Stimulated activated CD4-positive, alpha-beta T cell treated with anti-CD3 and anti-CD28 coated beads, Interleukin-4, amount 100 ng/mL, for 48 hours (primary cell): Measurements from ENCODE around the gene TXNDC8.
"Not testable (repeated sequence)": the region's sequence is repeated elsewhere in the genome, so short reads cannot be mapped to it uniquely, and the experiment has no call there.

ENCODE experiments used
- DNase-seq, 2 donors: peaks; one replicate each; pipeline ENCODE4 v3.0.0-alpha.2; 2020; ENCODE audit warnings: low read depth in 2 of 2

The TXNDC8 gene

GRCh38 chr9:110337727-110338126 lies at the start of gene TXNDC8:
Gene TXNDC8, minus strand, starts transcription at chr9:110337863.
- no peak for DNase-seq

GRCh38 chr9:110383491-110383890 lies 45.8 kb upstream of the TXNDC8 start:
- DNase-seq, result no peak

GRCh38 chr9:110382731-110383130 lies 45.1 kb upstream of the TXNDC8 start:
- no peak for DNase-seq

GRCh38 chr9:110371411-110372007 lies 33.8 kb upstream of the TXNDC8 start:
- no peak for DNase-seq

- no peak for DNase-seq
Observed at GRCh38 chr9:110370315-110370714, 32.7 kb upstream of the TXNDC8 start.

- DNase-seq, result no peak
Observed at GRCh38 chr9:110364451-110364850, 26.8 kb upstream of the TXNDC8 start.

GRCh38 chr9:110358992-110359391 lies 21.3 kb upstream of the TXNDC8 start:
- not testable (repeated sequence) for DNase-seq

GRCh38 chr9:110357505-110357904 lies 19.8 kb upstream of the TXNDC8 start:
- DNase-seq, result no peak

GRCh38 chr9:110356639-110357395 lies 19.2 kb upstream of the TXNDC8 start:
- no peak for DNase-seq

GRCh38 chr9:110355911-110356310 lies 18.2 kb upstream of the TXNDC8 start:
- no peak for DNase-seq

- no peak for DNase-seq
Observed at GRCh38 chr9:110351009-110351467, 13.4 kb upstream of the TXNDC8 start.

GRCh38 chr9:110346325-110346724 lies 8.7 kb upstream of the TXNDC8 start:
- DNase-seq, result no peak

GRCh38 chr9:110344821-110345220 lies 7.2 kb upstream of the TXNDC8 start:
- DNase-seq, result no peak

GRCh38 chr9:110343551-110343950 lies 5.9 kb upstream of the TXNDC8 start:
- no peak for DNase-seq

GRCh38 chr9:110340306-110340705 lies 2.6 kb upstream of the TXNDC8 start:
- no peak for DNase-seq

GRCh38 chr9:110338143-110338542 lies 480 bp upstream of the TXNDC8 start:
- no peak for DNase-seq

- no peak for DNase-seq
Observed at GRCh38 chr9:110336363-110336762, 1.3 kb downstream of the TXNDC8 start.

GRCh38 chr9:110334871-110335270 lies 2.8 kb downstream of the TXNDC8 start:
- no peak for DNase-seq

GRCh38 chr9:110334183-110334582 lies 3.5 kb downstream of the TXNDC8 start:
- DNase-seq, result no peak

- no peak for DNase-seq
Observed at GRCh38 chr9:110332766-110333165, 4.9 kb downstream of the TXNDC8 start.

- DNase-seq, result no peak
Observed at GRCh38 chr9:110330484-110331105, 7.1 kb downstream of the TXNDC8 start.

GRCh38 chr9:110329639-110330230 lies 7.9 kb downstream of the TXNDC8 start:
- DNase-seq, result no peak

GRCh38 chr9:110328763-110329162 lies 8.9 kb downstream of the TXNDC8 start:
- DNase-seq, result no peak
